Activated CD4-positive, alpha-beta T cell treated with anti-CD3 and anti-CD28 coated beads, Interleukin-2, amount 10 ng/mL, durations not matched to agents 24 days and 14 days (primary cell): ENCODE results near the gene EIF2A. TPM values are rescaled to one million over a fixed set of nuclear protein-coding genes. Genes with fewer than 3 reads are reported as not detected.

Experiments
- DNase-seq: peaks from one replicate; pipeline ENCODE4 v3.0.0; 2022
- H3K27ac Mint-ChIP-seq: one replicate; pipeline ENCODE4 v1.8.0; 2022; ENCODE audit warnings: mild to moderate bottlenecking, mixed read lengths
- H3K27me3 Mint-ChIP-seq: one replicate; pipeline ENCODE4 v1.8.0; 2022; ENCODE audit warnings: mixed read lengths
- H3K36me3 Mint-ChIP-seq: one replicate; pipeline ENCODE4 v1.8.0; 2022; ENCODE audit warnings: low read depth, mild to moderate bottlenecking, mixed read lengths
- H3K4me1 Mint-ChIP-seq: one replicate; pipeline ENCODE4 v1.8.0; 2021; ENCODE audit warnings: mixed read lengths
- H3K4me3 Mint-ChIP-seq: one replicate; pipeline ENCODE4 v1.8.0; 2022; ENCODE audit warnings: mild to moderate bottlenecking, moderate library complexity, mixed read lengths
- H3K9me3 Mint-ChIP-seq: one replicate; pipeline ENCODE4 v1.8.0; 2021; ENCODE audit warnings: mixed read lengths
- intact Hi-C: fragments of 100-400 bp; cut with micrococcal nuclease; formaldehyde crosslinking; loops from one replicate; pipeline ENCODE4 v1.15.1; 2023
- total RNA-seq: library from RNA; stranded (reverse); gene quantifications from 2 replicates; pipeline ENCODE4 v1.2.3, GENCODE V29; 2022

Gene EIF2A
- total RNA-seq, 1 donor from 2014 or later, result 125 TPM

DNA sequence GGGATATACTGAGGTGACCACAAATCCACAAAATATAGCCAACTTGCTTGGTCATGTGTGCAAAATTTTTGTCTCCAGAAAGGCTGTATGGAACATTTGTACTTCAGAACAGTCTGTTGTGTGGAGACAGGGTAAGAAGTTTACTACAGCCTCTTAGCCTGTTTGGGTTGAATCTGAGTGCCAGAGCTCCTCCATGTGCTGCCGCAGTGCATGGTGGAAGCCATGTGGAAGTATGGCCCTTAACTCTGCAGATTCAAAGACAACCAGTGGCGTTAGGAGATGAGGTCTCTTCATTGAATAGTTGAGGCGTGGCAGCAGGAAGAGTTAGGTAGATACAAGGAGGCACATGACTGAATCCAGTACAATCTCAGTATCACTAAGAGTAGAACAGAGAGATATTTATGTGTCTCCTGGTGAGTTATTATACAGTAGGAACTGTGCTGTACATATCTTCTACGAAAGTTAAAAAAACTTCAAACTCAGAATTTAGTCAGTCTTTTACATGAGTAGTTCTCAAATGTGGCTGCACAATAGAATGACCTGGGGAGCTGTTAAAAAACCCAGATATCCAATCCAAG, 9.4 kb downstream of the EIF2A start:
- Mint-ChIP-seq H3K27ac (no peak overlapping the region), H3K4me1 (peaks cover 26% of the 10 kb centered on the region), H3K36me3 (peaks cover 48% of the 10 kb centered on the region), H3K27me3 (no peaks in the 10 kb centered on the region), H3K4me3 (no peak overlapping the region), H3K9me3 (no peaks in the 10 kb centered on the region)
- DNase-seq, result no peak
- intact Hi-C loops, result no loop called here

DNA sequence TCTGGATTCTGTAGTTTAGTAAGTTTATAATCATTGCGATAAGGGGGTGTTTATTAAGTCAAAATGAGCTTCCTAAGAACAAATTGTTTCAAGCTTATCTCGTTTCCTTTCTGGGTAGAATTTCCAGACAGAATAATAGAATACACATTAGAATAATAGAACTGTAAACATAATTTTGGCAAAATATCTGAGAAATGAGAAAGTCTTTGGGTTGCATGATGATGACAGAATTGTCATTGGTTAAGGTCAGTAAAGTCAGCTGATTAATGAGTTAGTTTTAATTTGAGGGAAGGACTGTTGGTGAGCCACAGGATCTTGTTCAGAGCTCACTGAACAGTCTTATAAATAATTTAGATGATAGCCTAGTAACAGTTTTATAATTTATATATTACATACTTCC, 10.2 kb downstream of the EIF2A start:
- peaks cover 24% of the 10 kb centered on the region for H3K4me1 Mint-ChIP-seq
- H3K4me3 Mint-ChIP-seq, result no peak overlapping the region
- no peaks in the 10 kb centered on the region for H3K9me3 Mint-ChIP-seq
- H3K27ac Mint-ChIP-seq, result no peak overlapping the region
- DNase-seq, result no peak
- H3K36me3 Mint-ChIP-seq, result peaks cover 47% of the 10 kb centered on the region
- H3K27me3 Mint-ChIP-seq, result no peaks in the 10 kb centered on the region
- intact Hi-C loops, result no loop called here

DNA sequence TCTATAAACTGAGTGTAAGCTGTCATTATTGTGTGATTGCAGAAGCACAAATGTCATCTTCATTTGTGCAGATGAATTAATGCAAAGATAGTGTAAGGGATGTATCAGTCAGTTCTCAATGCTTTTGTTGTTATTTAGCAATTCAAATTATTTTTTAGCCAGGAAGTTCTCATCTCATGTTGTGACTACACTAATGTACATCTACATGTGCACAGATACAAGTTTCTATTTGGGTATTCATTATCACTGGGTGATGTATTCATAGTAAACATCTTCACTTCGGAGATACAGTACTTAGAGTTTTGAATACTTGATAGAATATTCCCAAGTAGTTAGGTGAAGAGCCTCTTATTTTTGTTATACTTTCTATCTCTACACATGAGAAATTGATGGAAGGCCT, 11.1 kb downstream of the EIF2A start:
- Mint-ChIP-seq H3K36me3 (peaks cover 49% of the 10 kb centered on the region), H3K27me3 (no peaks in the 10 kb centered on the region), H3K4me1 (peaks cover 22% of the 10 kb centered on the region), H3K9me3 (no peaks in the 10 kb centered on the region), H3K27ac (no peak overlapping the region), H3K4me3 (no peak overlapping the region)
- no peak for DNase-seq
- intact Hi-C loops, result no loop called here

DNA sequence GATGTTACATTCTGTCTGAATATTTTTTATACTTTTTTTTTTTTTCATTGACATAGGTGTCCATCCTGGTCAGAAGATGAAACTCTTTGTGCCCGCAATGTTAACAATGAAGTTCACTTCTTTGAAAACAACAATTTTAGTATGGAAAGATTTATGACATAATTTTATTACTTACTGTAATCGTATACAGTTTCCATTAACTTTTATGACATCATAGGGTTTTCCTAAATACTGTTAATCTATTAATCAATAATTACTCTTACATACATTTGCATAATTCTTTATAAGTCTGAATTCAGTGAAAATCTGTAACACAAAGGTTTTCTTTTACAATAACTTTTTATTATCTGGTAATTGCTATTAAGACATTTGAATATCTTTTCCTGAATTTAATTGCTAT, 17.7 kb downstream of the EIF2A start:
- no peak for DNase-seq
- Mint-ChIP-seq H3K9me3 (no peaks in the 10 kb centered on the region), H3K4me1 (peaks cover 2% of the 10 kb centered on the region), H3K27ac (no peak overlapping the region), H3K36me3 (peaks cover 47% of the 10 kb centered on the region), H3K4me3 (no peak overlapping the region), H3K27me3 (no peaks in the 10 kb centered on the region)
- intact Hi-C loops, result no loop called here

DNA sequence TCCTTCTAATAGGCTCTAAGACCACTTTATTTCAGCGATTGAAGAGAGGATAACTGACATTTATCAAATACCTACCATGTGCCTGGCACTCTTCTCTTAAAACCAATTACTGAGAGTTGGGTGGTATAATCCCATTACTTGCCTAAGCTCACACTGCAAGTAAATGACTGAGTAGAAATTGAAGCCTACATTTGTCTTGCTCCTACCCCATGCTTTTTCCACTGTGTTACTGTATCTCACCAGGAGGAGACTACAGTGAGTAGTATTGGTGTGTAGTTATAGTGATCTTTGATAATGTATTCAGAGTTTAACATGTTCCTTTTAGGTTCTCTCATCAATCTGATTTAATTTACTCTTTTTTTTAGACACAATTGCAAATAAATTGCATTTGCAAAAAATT, 20.7 kb downstream of the EIF2A start:
- peaks cover 51% of the 10 kb centered on the region for H3K36me3 Mint-ChIP-seq
- no peaks in the 10 kb centered on the region for H3K27me3 Mint-ChIP-seq
- no peaks in the 10 kb centered on the region for H3K9me3 Mint-ChIP-seq

DNA sequence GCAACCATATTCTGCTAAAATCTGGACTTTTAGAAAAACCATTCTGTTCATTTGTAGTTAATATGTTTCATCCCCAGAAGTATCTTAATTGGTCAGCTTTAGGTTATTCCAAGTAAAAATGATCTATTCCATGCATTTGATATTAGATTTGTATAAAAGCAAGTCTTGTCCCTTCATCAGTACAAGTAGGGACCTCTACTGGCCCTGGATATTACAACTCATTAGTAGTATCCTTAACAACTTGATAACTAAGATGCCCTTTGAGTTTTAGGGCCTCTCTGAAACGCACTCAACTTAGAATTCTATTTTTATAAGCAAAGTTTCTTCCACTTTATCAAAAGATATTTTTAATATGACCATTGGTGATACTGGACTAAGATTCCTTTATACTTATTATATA, 31.3 kb downstream of the EIF2A start:
- Mint-ChIP-seq H3K27ac (no peak overlapping the region), H3K4me1 (peaks cover 18% of the 10 kb centered on the region), H3K27me3 (no peaks in the 10 kb centered on the region), H3K4me3 (no peak overlapping the region), H3K9me3 (no peaks in the 10 kb centered on the region), H3K36me3 (peaks cover 51% of the 10 kb centered on the region)
- intact Hi-C loops, result no loop called here
- DNase-seq, result no peak

More for the DNA sequence above, 20.7 kb downstream of the EIF2A start:
- Mint-ChIP-seq H3K4me1 (no peaks in the 10 kb centered on the region), H3K4me3 (no peak overlapping the region), H3K27ac (no peak overlapping the region)
- intact Hi-C loops, result no loop called here
- no peak for DNase-seq

DNA sequence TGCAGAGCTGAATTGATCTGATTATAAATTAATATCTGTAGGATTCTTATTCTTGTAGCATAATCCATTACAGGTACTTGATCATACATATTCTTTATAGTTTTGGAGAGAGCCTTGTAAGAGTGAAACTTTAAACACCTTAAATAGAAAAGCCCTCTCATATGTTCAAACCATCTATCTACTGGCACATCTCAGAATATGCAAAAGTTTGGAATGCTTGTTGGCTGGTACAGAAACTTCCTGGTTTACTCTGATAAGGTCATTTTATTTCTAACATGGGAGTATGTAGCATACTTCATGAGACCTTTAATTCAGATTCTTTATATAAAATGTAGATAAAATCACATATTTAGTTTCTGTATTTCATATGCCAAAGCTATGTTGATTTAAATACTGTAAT, 34.6 kb downstream of the EIF2A start:
- no peak for DNase-seq
- Mint-ChIP-seq H3K27me3 (no peaks in the 10 kb centered on the region), H3K4me1 (peaks cover 21% of the 10 kb centered on the region), H3K36me3 (peaks cover 55% of the 10 kb centered on the region), H3K9me3 (no peaks in the 10 kb centered on the region), H3K27ac (no peak overlapping the region), H3K4me3 (no peak overlapping the region)
- intact Hi-C loops, result no loop called here

DNA sequence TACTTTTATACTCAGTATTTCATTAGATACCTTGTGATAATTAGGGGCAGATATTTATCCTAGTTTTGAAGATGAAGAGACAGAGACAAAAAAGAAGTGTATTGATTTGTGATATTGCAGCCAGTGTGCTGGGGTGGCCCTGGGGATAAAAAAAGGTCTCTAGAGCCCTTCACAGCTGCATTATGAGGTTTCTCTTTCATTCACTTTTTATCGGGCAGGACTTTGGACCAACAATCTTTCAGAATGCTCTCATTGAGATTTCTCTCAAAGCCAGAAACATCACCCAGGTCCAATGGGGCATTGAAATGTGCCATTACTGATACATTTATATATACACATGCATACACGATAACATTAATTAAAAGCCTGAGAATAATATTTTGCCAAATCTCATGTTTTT, 36.0 kb downstream of the EIF2A start:
- H3K27ac Mint-ChIP-seq, result peak overlapping the region; percentile 78
- no peaks in the 10 kb centered on the region for H3K9me3 Mint-ChIP-seq
- no peaks in the 10 kb centered on the region for H3K27me3 Mint-ChIP-seq
- peaks cover 47% of the 10 kb centered on the region for H3K36me3 Mint-ChIP-seq
- no peak overlapping the region for H3K4me3 Mint-ChIP-seq
- intact Hi-C loops, result loop anchor here (1.0 to 2.0 kb wide), 3 partner anchors 20 to 99 kb away; partner anchors contain the start of genes EIF2A, SELENOT and SERP1
- H3K4me1 Mint-ChIP-seq, result peaks cover 18% of the 10 kb centered on the region
- DNase-seq, result no peak

DNA sequence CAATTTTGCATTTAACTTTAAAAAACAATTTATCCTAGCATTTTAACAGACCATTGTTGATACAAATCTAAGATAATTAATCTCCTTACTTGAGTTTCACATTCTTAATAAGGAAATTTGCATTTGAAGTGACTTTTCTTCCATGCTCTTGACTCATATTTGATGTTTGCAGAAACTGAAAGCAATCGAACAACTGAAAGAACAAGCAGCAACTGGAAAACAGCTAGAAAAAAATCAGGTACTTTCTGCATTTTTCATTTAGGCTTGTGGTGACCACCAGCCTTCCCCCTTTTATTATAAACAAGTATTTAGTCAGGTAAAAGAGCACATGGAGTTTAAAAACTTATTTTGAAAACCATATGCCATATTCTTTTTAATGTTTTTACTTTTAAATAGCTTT, 36.4 kb downstream of the EIF2A start:
- peak overlapping the region; percentile 78 for H3K27ac Mint-ChIP-seq

DNA sequence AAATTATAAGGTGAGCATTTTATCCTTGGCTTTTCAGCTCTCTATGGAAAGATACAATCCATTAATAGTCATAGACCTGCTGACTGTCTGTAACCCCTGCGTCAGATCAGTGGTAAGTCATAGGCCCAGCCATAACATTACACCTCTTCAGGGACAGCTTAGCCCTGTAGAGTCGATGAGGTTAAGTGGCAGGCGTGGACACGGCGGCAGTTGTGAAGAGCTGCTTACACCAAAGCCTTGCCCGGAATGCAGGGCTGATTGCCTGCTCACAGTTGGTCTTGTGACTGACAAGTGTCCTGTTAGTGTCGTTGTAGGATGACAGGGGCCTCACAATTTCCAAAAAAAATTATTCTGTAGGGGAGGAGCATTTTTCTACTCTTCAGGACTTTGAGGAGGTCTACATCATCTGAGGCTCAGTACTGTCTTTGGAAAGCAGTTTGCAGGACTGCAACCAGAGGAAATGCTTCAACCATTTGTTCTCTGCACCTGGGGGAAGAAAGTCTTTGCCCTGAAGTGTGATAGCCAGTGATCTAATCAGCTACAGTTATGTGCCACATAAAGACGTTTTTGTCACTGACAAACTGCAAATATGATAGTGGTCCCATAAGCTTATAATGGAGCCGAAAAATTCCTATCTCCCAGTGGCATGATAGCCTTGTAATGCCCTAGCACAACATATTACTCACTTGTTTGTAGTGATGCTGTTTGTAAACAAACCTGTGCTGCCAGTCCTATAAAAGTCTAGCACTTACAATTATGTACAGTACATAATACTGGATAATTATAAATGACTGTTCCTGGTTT, 41.6 kb downstream of the EIF2A start:
- DNase-seq, result no peak
- H3K36me3 Mint-ChIP-seq, result peaks cover 23% of the 10 kb centered on the region
- no peaks in the 10 kb centered on the region for H3K9me3 Mint-ChIP-seq
- intact Hi-C loops, result no loop called here
- H3K4me1 Mint-ChIP-seq, result peaks cover 17% of the 10 kb centered on the region
- H3K27ac Mint-ChIP-seq, result no peak overlapping the region
- H3K4me3 Mint-ChIP-seq, result no peak overlapping the region
- H3K27me3 Mint-ChIP-seq, result no peaks in the 10 kb centered on the region

More for the DNA sequence above, 36.4 kb downstream of the EIF2A start:
- intact Hi-C loops, result loop anchor here (1.0 to 2.0 kb wide), 3 partner anchors 20 to 98 kb away; partner anchors contain the start of genes EIF2A, SELENOT and SERP1
- H3K27me3 Mint-ChIP-seq, result no peaks in the 10 kb centered on the region
- no peak for DNase-seq
- peak overlapping the region; percentile 8 for H3K4me3 Mint-ChIP-seq
- peaks cover 44% of the 10 kb centered on the region for H3K36me3 Mint-ChIP-seq
- H3K9me3 Mint-ChIP-seq, result no peaks in the 10 kb centered on the region
- H3K4me1 Mint-ChIP-seq, result peaks cover 15% of the 10 kb centered on the region

DNA sequence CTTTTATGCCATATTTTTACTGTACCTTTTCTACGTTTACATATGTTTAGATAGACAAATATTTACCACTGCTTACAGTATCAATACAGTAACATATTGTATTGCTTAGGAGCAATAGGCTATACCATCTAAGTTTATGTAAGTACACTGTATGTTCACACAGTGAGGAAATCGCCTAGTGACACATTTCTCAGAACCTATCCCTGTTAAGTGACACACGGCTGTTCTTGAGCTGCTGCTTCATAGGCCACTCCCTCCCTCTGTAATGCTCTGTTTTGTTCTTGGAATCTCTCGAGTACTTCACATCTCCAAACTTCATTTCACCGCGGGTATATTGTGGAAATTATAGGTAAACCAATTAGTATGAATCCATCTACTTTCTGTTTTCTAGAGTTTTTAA, 43.2 kb downstream of the EIF2A start:
- H3K4me1 Mint-ChIP-seq, result peaks cover 17% of the 10 kb centered on the region
- H3K9me3 Mint-ChIP-seq, result no peaks in the 10 kb centered on the region
- no peak overlapping the region for H3K27ac Mint-ChIP-seq
- no peaks in the 10 kb centered on the region for H3K27me3 Mint-ChIP-seq
- peaks cover 20% of the 10 kb centered on the region for H3K36me3 Mint-ChIP-seq
- no peak for DNase-seq
- intact Hi-C loops, result no loop called here
- H3K4me3 Mint-ChIP-seq, result no peak overlapping the region

DNA sequence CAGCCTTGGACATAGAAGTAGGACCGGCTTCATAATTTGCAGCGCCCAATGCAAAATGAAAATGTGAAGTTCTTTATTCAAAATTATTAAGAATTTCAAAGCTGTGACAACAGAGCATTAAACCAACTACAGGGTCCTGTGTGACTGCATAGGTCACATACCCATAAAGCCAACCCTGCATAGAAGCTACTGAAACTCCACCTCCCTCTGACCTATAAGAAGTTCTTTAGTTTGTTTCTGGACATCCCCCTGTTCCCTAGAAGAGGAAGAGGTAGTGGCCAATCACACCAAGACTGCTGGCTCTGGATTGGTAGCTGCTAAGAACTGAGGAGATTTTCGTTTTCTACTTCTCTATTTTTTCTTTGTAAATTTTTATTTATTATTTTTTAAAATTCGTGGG, 47.6 kb downstream of the EIF2A start:
- Mint-ChIP-seq H3K4me3 (no peak overlapping the region), H3K27ac (no peak overlapping the region), H3K27me3 (no peaks in the 10 kb centered on the region), H3K9me3 (no peaks in the 10 kb centered on the region), H3K4me1 (peaks cover 13% of the 10 kb centered on the region), H3K36me3 (peaks cover 9% of the 10 kb centered on the region)
- intact Hi-C loops, result no loop called here
- DNase-seq, result no peak

DNA sequence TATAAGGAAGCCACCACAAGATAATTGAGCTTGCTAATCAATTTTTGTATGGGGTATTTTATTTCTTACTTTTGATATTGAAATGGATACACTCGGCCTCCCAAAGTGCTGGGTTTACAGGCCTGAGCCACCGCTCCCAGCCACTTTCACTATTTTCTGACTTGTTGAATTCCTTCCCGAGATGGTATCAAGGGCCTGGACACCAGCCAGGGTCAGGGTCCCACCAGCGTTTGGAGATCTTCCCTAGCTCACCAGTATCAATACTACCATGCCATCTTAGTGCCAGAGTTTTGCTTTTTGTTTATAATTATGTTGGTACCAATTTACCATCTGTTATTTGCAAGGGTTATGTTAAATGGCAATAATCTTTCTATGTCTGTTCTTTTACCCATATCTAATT, 51.1 kb downstream of the EIF2A start:
- Mint-ChIP-seq H3K27ac (no peak overlapping the region), H3K9me3 (no peaks in the 10 kb centered on the region), H3K4me3 (no peak overlapping the region), H3K4me1 (peaks cover 30% of the 10 kb centered on the region), H3K36me3 (peaks cover 17% of the 10 kb centered on the region), H3K27me3 (no peaks in the 10 kb centered on the region)
- intact Hi-C loops, result no loop called here
- no peak for DNase-seq

DNA sequence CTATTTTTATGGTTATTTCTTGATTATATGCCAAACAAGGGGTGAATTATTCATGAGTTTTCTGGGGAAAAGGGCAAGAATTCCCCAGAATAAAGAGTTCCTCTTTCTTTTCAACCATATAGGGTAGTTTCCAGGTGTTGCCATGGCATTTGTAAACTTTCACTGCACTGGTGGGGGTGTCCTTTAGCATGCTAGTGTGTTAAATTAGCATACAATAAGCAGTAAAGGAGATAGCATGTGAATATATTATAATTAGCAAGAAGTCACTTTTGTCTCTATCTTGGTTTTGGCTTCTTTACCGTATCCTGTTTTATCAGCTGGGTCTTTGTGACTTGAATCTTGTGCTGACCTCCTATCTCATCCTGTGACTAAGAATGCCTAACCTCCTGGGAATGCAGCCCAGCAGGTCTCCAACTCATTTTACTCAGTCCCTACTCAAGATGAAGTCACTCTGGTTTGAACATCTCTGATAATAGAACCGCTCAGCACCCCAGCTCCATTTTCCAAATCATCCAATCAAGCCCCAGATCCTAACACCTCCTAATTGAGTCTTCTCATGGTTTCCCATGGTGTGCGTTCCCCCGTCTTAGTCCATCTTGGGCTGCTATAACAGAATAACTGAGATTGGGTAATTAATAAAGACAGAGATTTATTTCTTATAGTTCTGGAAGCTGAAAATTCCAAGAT, 53.2 kb downstream of the EIF2A start:
- no peak overlapping the region for H3K27ac Mint-ChIP-seq
- intact Hi-C loops, result loop anchor here (5.0 kb wide), 2 partner anchors 138 to 603 kb away; partner anchors contain the start of gene GPR171
- peaks cover 36% of the 10 kb centered on the region for H3K4me1 Mint-ChIP-seq

More for the DNA sequence above, 53.2 kb downstream of the EIF2A start:
- no peaks in the 10 kb centered on the region for H3K9me3 Mint-ChIP-seq
- H3K27me3 Mint-ChIP-seq, result no peaks in the 10 kb centered on the region
- no peak for DNase-seq
- H3K4me3 Mint-ChIP-seq, result no peak overlapping the region
- peaks cover 24% of the 10 kb centered on the region for H3K36me3 Mint-ChIP-seq
